Measurements from ENCODE around the gene PITPNC1. TPM values are rescaled to one million over a fixed set of nuclear protein-coding genes. Genes with fewer than 3 reads are reported as not detected.
"Not testable (repeated sequence)": the region's sequence is repeated elsewhere in the genome, so short reads cannot be mapped to it uniquely, and the experiment has no call there.

Gene PITPNC1
- polyA plus RNA-seq, 1 of the 3 experiments (the other 2 are of a cell fraction): 18.4 TPM

DNA sequence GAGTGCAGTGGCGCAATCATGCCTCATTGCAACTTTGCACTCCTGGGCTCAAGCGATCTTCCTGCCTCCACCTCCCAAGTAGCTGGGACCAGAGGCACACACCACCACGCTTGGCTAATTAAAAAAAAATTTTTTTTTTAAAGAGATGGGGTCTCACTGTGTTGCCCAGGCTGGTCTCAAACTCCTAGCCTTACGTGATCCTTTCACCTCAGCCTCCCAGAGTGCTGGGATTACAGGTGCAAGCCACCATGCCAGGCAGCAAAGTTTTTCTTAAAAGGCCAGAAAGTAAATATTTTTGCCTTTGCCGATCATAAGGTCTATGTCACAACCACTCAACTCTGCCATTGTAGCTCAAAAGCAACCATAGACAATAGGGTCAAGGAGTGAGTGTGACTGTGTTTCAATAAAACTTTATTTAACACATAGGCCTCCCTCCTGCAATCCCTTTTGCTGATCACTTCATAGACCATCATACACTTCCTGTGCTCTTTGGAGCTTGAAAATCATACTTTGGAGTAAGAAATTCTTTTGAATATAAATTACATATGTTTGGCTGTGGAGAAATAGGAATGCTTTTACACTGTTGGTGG lies 48.6 kb downstream of the PITPNC1 start:
- TF ChIP-seq, protein P1, sequence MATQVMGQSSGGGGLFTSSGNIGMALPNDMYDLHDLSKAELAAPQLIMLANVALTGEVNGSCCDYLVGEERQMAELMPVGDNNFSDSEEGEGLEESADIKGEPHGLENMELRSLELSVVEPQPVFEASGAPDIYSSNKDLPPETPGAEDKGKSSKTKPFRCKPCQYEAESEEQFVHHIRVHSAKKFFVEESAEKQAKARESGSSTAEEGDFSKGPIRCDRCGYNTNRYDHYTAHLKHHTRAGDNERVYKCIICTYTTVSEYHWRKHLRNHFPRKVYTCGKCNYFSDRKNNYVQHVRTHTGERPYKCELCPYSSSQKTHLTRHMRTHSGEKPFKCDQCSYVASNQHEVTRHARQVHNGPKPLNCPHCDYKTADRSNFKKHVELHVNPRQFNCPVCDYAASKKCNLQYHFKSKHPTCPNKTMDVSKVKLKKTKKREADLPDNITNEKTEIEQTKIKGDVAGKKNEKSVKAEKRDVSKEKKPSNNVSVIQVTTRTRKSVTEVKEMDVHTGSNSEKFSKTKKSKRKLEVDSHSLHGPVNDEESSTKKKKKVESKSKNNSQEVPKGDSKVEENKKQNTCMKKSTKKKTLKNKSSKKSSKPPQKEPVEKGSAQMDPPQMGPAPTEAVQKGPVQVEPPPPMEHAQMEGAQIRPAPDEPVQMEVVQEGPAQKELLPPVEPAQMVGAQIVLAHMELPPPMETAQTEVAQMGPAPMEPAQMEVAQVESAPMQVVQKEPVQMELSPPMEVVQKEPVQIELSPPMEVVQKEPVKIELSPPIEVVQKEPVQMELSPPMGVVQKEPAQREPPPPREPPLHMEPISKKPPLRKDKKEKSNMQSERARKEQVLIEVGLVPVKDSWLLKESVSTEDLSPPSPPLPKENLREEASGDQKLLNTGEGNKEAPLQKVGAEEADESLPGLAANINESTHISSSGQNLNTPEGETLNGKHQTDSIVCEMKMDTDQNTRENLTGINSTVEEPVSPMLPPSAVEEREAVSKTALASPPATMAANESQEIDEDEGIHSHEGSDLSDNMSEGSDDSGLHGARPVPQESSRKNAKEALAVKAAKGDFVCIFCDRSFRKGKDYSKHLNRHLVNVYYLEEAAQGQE (IDR thresholded peaks at IDR 0.05; ENCODE audit: low read depth, low read length): no peak
- TF ChIP-seq EP300 (IDR thresholded peaks at IDR 0.05; ENCODE audit: borderline replicate concordance in 1 of 2, low read depth in 1 of 2, low read length in 1 of 2): no peak
- no peak for TF ChIP-seq POLR2AphosphoS5 (IDR thresholded peaks at IDR 0.05; ENCODE audit: low read depth, low read length)
- TF ChIP-seq SMC3 (IDR thresholded peaks at IDR 0.05; ENCODE audit: low read depth, low read length): no peak
- no peak for TF ChIP-seq IRF3 (IDR thresholded peaks at IDR 0.05; ENCODE audit: low read depth, low read length)
- TF ChIP-seq TCF12 (IDR thresholded peaks at IDR 0.05): no peak
- TF ChIP-seq FOXM1 (IDR thresholded peaks at IDR 0.05; ENCODE audit: low read depth): no peak
- H4K20me1 ChIP-seq (ENCODE audit: insufficient read depth): no peaks in the 10 kb centered on the region
- no peak overlapping the region for H3K4me2 ChIP-seq
- peaks cover 28% of the 10 kb centered on the region for H3F3A ChIP-seq (replicated peaks; ENCODE audit: insufficient read depth)
- CTCF ChIA-PET: interaction anchor here (0.8 to 1.4 kb wide), 3 partner anchors 21 to 175 kb away, joined by 3 read pairs; no protein-coding TSS in a partner anchor
- no peak overlapping the region for H3K27ac ChIP-seq (ENCODE audit: low read depth in 2 of 2, low read length in 1 of 2)
- peaks cover 2 to 17% of the 10 kb centered on the region in 2 experiments; a peak in 2 of 4 replicates for H3K4me1 ChIP-seq (ENCODE audit: control insufficient read depth in 1 of 2, insufficient read depth in 2 of 2, low read depth in 1 of 2, low read length in 1 of 2)
- WGBS (ENCODE audit: low lambda C conversion rate): 94% methylated on average over 5 of the region's 5 CpGs
- no peaks in the 10 kb centered on the region for H3K9me2 ChIP-seq
- no peak for DNase-seq
- no peaks in the 10 kb centered on the region for H3K36me3 ChIP-seq (replicated peaks in 1 of 2; ENCODE audit: control insufficient read depth in 1 of 2, insufficient read depth in 2 of 2, low read length in 1 of 2)
- peaks cover 17% of the 10 kb centered on the region for H3K79me2 ChIP-seq (ENCODE audit: insufficient read depth)
- H2AFZ ChIP-seq (ENCODE audit: low read depth): no peak overlapping the region
- no peaks in the 10 kb centered on the region for H3K9me3 ChIP-seq
- H3K9ac ChIP-seq: no peak overlapping the region
- no peaks in the 10 kb centered on the region for H3K27me3 ChIP-seq (ENCODE audit: insufficient read depth)
- POLR2A ChIA-PET: no interaction called here
- H3K4me3 ChIP-seq (ENCODE audit: low read depth in 2 of 2, low read length in 1 of 2): no peak overlapping the region

- Histone ChIP-seq H3K27me3 (ENCODE audit: insufficient read depth) (no peaks in the 10 kb centered on the region), H3K4me3 (ENCODE audit: low read depth in 2 of 2, low read length in 1 of 2) (no peak overlapping the region), H3K4me2 (no peak overlapping the region), H2AFZ (ENCODE audit: low read depth) (no peak overlapping the region), H3K9me3 (no peaks in the 10 kb centered on the region), H3K36me3 (replicated peaks in 1 of 2; ENCODE audit: control insufficient read depth in 1 of 2, insufficient read depth in 2 of 2, low read length in 1 of 2) (no peaks in the 10 kb centered on the region), H3K9me2 (no peaks in the 10 kb centered on the region), H3F3A (replicated peaks; ENCODE audit: insufficient read depth) (peaks cover 31% of the 10 kb centered on the region), H3K9ac (no peak overlapping the region), H4K20me1 (ENCODE audit: insufficient read depth) (no peaks in the 10 kb centered on the region), H3K4me1 (ENCODE audit: control insufficient read depth in 1 of 2, insufficient read depth in 2 of 2, low read depth in 1 of 2, low read length in 1 of 2) (peaks cover 0 to 18% of the 10 kb centered on the region in 2 experiments; a peak in 1 of 4 replicates), H3K27ac (ENCODE audit: low read depth in 2 of 2, low read length in 1 of 2) (no peak overlapping the region), H3K79me2 (ENCODE audit: insufficient read depth) (peaks cover 15% of the 10 kb centered on the region)
- TF ChIP-seq YY1 (IDR thresholded peaks at IDR 0.05; ENCODE audit: low read depth): no peak
- TF ChIP-seq TAF1 (IDR thresholded peaks at IDR 0.05; ENCODE audit: borderline replicate concordance, low read depth, low read length): no peak
- no peak for TF ChIP-seq SMC3 (IDR thresholded peaks at IDR 0.05; ENCODE audit: low read depth, low read length)
- no peak for TF ChIP-seq IRF3 (IDR thresholded peaks at IDR 0.05; ENCODE audit: low read depth, low read length)
- no peak for TF ChIP-seq NFIC (IDR thresholded peaks at IDR 0.05; ENCODE audit: borderline replicate concordance)
- TF ChIP-seq POLR2AphosphoS5 (IDR thresholded peaks at IDR 0.05; ENCODE audit: low read depth, low read length): no peak
- ChIA-PET CTCF (interaction anchor here (1.1 kb wide), 1 partner anchor 49 kb away, joined by 3 read pairs; no protein-coding TSS in a partner anchor), POLR2A (interaction anchor here (0.9 kb wide), 1 partner anchor 48 kb away, joined by 3 read pairs; no protein-coding TSS in a partner anchor)
- WGBS (ENCODE audit: low lambda C conversion rate): 92% methylated on average over 4 of the region's 4 CpGs
- DNase-seq: no peak
Observed at GRCh38 chr17:67427424-67427823, 50.3 kb downstream of the PITPNC1 start.

DNA sequence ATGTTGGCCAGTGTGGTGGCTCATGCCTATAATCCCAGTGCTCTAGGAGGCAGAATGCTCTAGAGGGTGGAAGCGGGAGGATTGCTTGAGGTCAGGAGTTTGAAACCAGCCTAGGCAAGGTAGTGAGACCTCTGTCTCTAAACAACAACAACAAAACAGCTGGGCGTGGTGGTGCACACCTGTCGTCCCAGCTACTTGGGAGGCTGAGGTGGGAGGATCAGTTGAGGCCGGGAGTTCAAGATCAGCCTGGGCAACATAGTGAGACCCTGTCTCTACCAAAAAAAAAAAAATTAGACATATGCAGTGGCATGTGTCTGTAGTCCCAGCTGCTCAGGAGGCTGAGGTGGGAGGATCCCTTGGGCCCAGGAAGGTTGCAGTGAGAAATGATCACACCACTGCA lies 53.4 kb downstream of the PITPNC1 start:
- Histone ChIP-seq H3K4me1 (ENCODE audit: control insufficient read depth in 1 of 2, insufficient read depth in 2 of 2, low read depth in 1 of 2, low read length in 1 of 2) (peaks cover 0 to 15% of the 10 kb centered on the region in 2 experiments; a peak in 2 of 4 replicates), H3K79me2 (ENCODE audit: insufficient read depth) (peaks cover 21% of the 10 kb centered on the region), H3F3A (replicated peaks; ENCODE audit: insufficient read depth) (peaks cover 25% of the 10 kb centered on the region), H3K27ac (ENCODE audit: low read depth in 2 of 2, low read length in 1 of 2) (peak overlapping the region in 1 of 2 experiments; percentile 99; a peak in 2 of 4 replicates), H3K9ac (peak overlapping the region; percentile 73; the same call in 1 of the 2 replicates)
- H3K36me3 ChIP-seq (replicated peaks in 1 of 2; ENCODE audit: control insufficient read depth in 1 of 2, insufficient read depth in 2 of 2, low read length in 1 of 2); H3K4me3 ChIP-seq (ENCODE audit: low read depth in 2 of 2, low read length in 1 of 2); H3K9me2 ChIP-seq; H3K9me3 ChIP-seq; H3K27me3 ChIP-seq (ENCODE audit: insufficient read depth); H4K20me1 ChIP-seq (ENCODE audit: insufficient read depth); H2AFZ ChIP-seq (ENCODE audit: low read depth); POLR2A ChIA-PET; DNase-seq; H3K4me2 ChIP-seq: not testable (repeated sequence)
- 95% methylated on average over 4 of the region's 4 CpGs for WGBS (ENCODE audit: low lambda C conversion rate)
- CTCF ChIA-PET: interaction anchor here (1.2 to 4.7 kb wide), 3 partner anchors 44 to 56 kb away, joined by 4 to 18 read pairs (median 5); no protein-coding TSS in a partner anchor
